ENCODE data around the gene ZNF423. TPM values are rescaled to one million over a fixed set of nuclear protein-coding genes. Genes with fewer than 3 reads are reported as not detected.

ZNF423 gene
- total RNA-seq, 1 donor from 2014 or later: 10.6 TPM

- H3K4me3 ChIP-seq (ENCODE audit: insufficient read depth, low read depth, low read length): no peak overlapping the region
- peaks cover 3% of the 10 kb centered on the region for H3K9me3 ChIP-seq (ENCODE audit: insufficient read depth, low read depth, low read length)
- peaks cover 3% of the 10 kb centered on the region for H4K20me1 ChIP-seq (ENCODE audit: insufficient read depth, low read length)
- H2AFZ ChIP-seq (ENCODE audit: low read depth, low read length): no peak overlapping the region
- H3K4me1 Mint-ChIP-seq (ENCODE audit: low read depth, unreplicated experiment): peaks cover 10% of the 10 kb centered on the region
- H3K4me2 ChIP-seq (ENCODE audit: low read length): no peak overlapping the region
- no peak overlapping the region for H3K9ac ChIP-seq (ENCODE audit: low read length)
- peaks cover 6% of the 10 kb centered on the region for H3K9me3 Mint-ChIP-seq (ENCODE audit: unreplicated experiment)
- no peak overlapping the region for H3K27ac ChIP-seq (ENCODE audit: low read depth, low read length)
- peaks cover 2% of the 10 kb centered on the region for H3K79me2 ChIP-seq (ENCODE audit: insufficient read depth, low read length)
- peaks cover 8% of the 10 kb centered on the region for H3K4me1 ChIP-seq (ENCODE audit: insufficient read depth, low read length)
- no peak for TF ChIP-seq EZH2 (IDR thresholded peaks at IDR 0.05; ENCODE audit: insufficient read depth, low read length)
- no peaks in the 10 kb centered on the region for H3K27me3 Mint-ChIP-seq (ENCODE audit: low read depth, unreplicated experiment)
- H3K27ac Mint-ChIP-seq (ENCODE audit: unreplicated experiment): no peak overlapping the region
- H3K27me3 ChIP-seq (ENCODE audit: insufficient read depth, low read length): no peaks in the 10 kb centered on the region
- FAIRE-seq: no peak
- DNase-seq (ENCODE audit: low read depth): no peak
- no peak overlapping the region for H3K4me3 Mint-ChIP-seq (ENCODE audit: unreplicated experiment)
- no peaks in the 10 kb centered on the region for H3K36me3 ChIP-seq (ENCODE audit: insufficient read depth, low read length)
- H3K36me3 Mint-ChIP-seq (ENCODE audit: low read depth, unreplicated experiment): peaks cover 6% of the 10 kb centered on the region
Observed at GRCh38 chr16:49593424-49594040, 262.4 kb downstream of the ZNF423 start.

- peak; percentile 4 for DNase-seq (ENCODE audit: low read depth)
- Mint-ChIP-seq H3K9me3 (ENCODE audit: unreplicated experiment) (peaks cover 8% of the 10 kb centered on the region), H3K27ac (ENCODE audit: unreplicated experiment) (no peak overlapping the region), H3K4me3 (ENCODE audit: unreplicated experiment) (no peak overlapping the region), H3K27me3 (ENCODE audit: low read depth, unreplicated experiment) (no peaks in the 10 kb centered on the region), H3K4me1 (ENCODE audit: low read depth, unreplicated experiment) (peaks cover 10% of the 10 kb centered on the region), H3K36me3 (ENCODE audit: low read depth, unreplicated experiment) (peaks cover 4% of the 10 kb centered on the region)
- H4K20me1 ChIP-seq (ENCODE audit: insufficient read depth, low read length): peaks cover 3% of the 10 kb centered on the region
- no peak overlapping the region for H3K9ac ChIP-seq (ENCODE audit: low read length)
- H3K4me2 ChIP-seq (ENCODE audit: low read length): no peak overlapping the region
- TF ChIP-seq EZH2 (IDR thresholded peaks at IDR 0.05; ENCODE audit: insufficient read depth, low read length): no peak
- TF ChIP-seq, protein P1, sequence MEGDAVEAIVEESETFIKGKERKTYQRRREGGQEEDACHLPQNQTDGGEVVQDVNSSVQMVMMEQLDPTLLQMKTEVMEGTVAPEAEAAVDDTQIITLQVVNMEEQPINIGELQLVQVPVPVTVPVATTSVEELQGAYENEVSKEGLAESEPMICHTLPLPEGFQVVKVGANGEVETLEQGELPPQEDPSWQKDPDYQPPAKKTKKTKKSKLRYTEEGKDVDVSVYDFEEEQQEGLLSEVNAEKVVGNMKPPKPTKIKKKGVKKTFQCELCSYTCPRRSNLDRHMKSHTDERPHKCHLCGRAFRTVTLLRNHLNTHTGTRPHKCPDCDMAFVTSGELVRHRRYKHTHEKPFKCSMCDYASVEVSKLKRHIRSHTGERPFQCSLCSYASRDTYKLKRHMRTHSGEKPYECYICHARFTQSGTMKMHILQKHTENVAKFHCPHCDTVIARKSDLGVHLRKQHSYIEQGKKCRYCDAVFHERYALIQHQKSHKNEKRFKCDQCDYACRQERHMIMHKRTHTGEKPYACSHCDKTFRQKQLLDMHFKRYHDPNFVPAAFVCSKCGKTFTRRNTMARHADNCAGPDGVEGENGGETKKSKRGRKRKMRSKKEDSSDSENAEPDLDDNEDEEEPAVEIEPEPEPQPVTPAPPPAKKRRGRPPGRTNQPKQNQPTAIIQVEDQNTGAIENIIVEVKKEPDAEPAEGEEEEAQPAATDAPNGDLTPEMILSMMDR (IDR thresholded peaks at IDR 0.05; ENCODE audit: insufficient read depth, low read depth, low read length): peak; percentile 62
- no peak for FAIRE-seq
- H3K4me1 ChIP-seq (ENCODE audit: insufficient read depth, low read length): peaks cover 8% of the 10 kb centered on the region
- no peaks in the 10 kb centered on the region for H3K27me3 ChIP-seq (ENCODE audit: insufficient read depth, low read length)
- H3K9me3 ChIP-seq (ENCODE audit: insufficient read depth, low read depth, low read length): peaks cover 3% of the 10 kb centered on the region
- peaks cover 2% of the 10 kb centered on the region for H3K79me2 ChIP-seq (ENCODE audit: insufficient read depth, low read length)
- H2AFZ ChIP-seq (ENCODE audit: low read depth, low read length): no peak overlapping the region
- no peak overlapping the region for H3K27ac ChIP-seq (ENCODE audit: low read depth, low read length)
- H3K4me3 ChIP-seq (ENCODE audit: insufficient read depth, low read depth, low read length): no peak overlapping the region
- H3K36me3 ChIP-seq (ENCODE audit: insufficient read depth, low read length): no peaks in the 10 kb centered on the region
Observed at GRCh38 chr16:49592546-49593423, 263.1 kb downstream of the ZNF423 start.

- TF ChIP-seq, protein P1 (IDR thresholded peaks at IDR 0.05; ENCODE audit: insufficient read depth, low read depth, low read length): no peak
- no peak for TF ChIP-seq EZH2 (IDR thresholded peaks at IDR 0.05; ENCODE audit: insufficient read depth, low read length)
- Mint-ChIP-seq H3K4me3 (ENCODE audit: unreplicated experiment) (no peak overlapping the region), H3K4me1 (ENCODE audit: low read depth, unreplicated experiment) (peaks cover 11% of the 10 kb centered on the region), H3K27me3 (ENCODE audit: low read depth, unreplicated experiment) (no peaks in the 10 kb centered on the region), H3K9me3 (ENCODE audit: unreplicated experiment) (peaks cover 8% of the 10 kb centered on the region), H3K27ac (ENCODE audit: unreplicated experiment) (no peak overlapping the region), H3K36me3 (ENCODE audit: low read depth, unreplicated experiment) (peaks cover 5% of the 10 kb centered on the region)
- H3K9me3 ChIP-seq (ENCODE audit: insufficient read depth, low read depth, low read length): peaks cover 3% of the 10 kb centered on the region
- H3K9ac ChIP-seq (ENCODE audit: low read length): no peak overlapping the region
- H3K27ac ChIP-seq (ENCODE audit: low read depth, low read length): no peak overlapping the region
- no peaks in the 10 kb centered on the region for H3K36me3 ChIP-seq (ENCODE audit: insufficient read depth, low read length)
- DNase-seq (ENCODE audit: low read depth) (no peak), FAIRE-seq (no peak)
- no peak overlapping the region for H3K4me2 ChIP-seq (ENCODE audit: low read length)
- no peaks in the 10 kb centered on the region for H3K4me1 ChIP-seq (ENCODE audit: insufficient read depth, low read length)
- H3K79me2 ChIP-seq (ENCODE audit: insufficient read depth, low read length): peaks cover 2% of the 10 kb centered on the region
- no peak overlapping the region for H2AFZ ChIP-seq (ENCODE audit: low read depth, low read length)
- H4K20me1 ChIP-seq (ENCODE audit: insufficient read depth, low read length): peaks cover 3% of the 10 kb centered on the region
- no peaks in the 10 kb centered on the region for H3K27me3 ChIP-seq (ENCODE audit: insufficient read depth, low read length)
- no peak overlapping the region for H3K4me3 ChIP-seq (ENCODE audit: insufficient read depth, low read depth, low read length)
Observed at GRCh38 chr16:49590166-49590871, 265.6 kb downstream of the ZNF423 start.

Data from astrocyte (in vitro differentiated cells and primary cell).